GM19455 (cell line): ENCODE data around the gene LEF1.

Experiments
- ATAC-seq: cut with Tn5 transposase; IDR thresholded peaks from one replicate; pipeline ENCODE4 v1.9.1; 2021; ENCODE audit not compliant: unreplicated experiment

The LEF1 gene

GRCh38 chr4:108005807-108006206, 162.9 kb downstream of the LEF1 start:
- no peak for ATAC-seq

GRCh38 chr4:108004646-108005045, 164.1 kb downstream of the LEF1 start:
- no peak for ATAC-seq

GRCh38 chr4:108003982-108004515, 164.7 kb downstream of the LEF1 start:
- ATAC-seq = no peak

- ATAC-seq = no peak
Observed at GRCh38 chr4:108001540-108002135, 167.1 kb downstream of the LEF1 start.

- no peak for ATAC-seq
Observed at GRCh38 chr4:107999932-108000539, 168.7 kb downstream of the LEF1 start.

GRCh38 chr4:107997794-107998193, 170.9 kb downstream of the LEF1 start:
- ATAC-seq = no peak
